Testis (tissue), 2 donors: ENCODE results near the gene PCNX3.

Experiments
- CTCF ChIP-seq, 3 experiments: fragments of 450-650 bp in 2 of 3; fragments of 200-600 bp in 1 of 3; sonication (generic) in 1 of 3; IDR thresholded peaks; one replicate each; pipeline ENCODE4 v1.5.1; 2016 to 2019; ENCODE audit warnings: antibody characterized with exemption in 3 of 3, mild to moderate bottlenecking in 2 of 3, moderate library complexity in 1 of 3
- POLR2A ChIP-seq: fragments of 450-650 bp; IDR thresholded peaks from one replicate; pipeline ENCODE4 v1.6.1; 2017; ENCODE audit warnings: antibody characterized with exemption, mild to moderate bottlenecking, moderate library complexity

GRCh38 chr11:65640483-65641296 is 25.1 kb downstream of the PCNX3 start:
- TF ChIP-seq POLR2A, result no peak
- TF ChIP-seq CTCF (IDR thresholded peaks at IDR 0.05), result no peak
